PFSK-1 (cell line): ENCODE results near the gene NT5DC1.

Source experiments
- FOXP2 ChIP-seq: optimal IDR thresholded peaks from 2 replicates; pipeline ENCODE3; 2011; ENCODE audit warnings: borderline replicate concordance, control low read depth, inconsistent platforms; ENCODE audit not compliant: insufficient read depth; ENCODE audit errors: extremely low read length, extremely low read depth
- POLR2AphosphoS5 ChIP-seq: IDR thresholded peaks from 2 replicates; pipeline ENCODE4 v1.6.1; 2012; ENCODE audit warnings: low read depth, mild to moderate bottlenecking, control low read depth, low read length, moderate library complexity
- REST ChIP-seq, 2 experiments: IDR thresholded peaks; 2 replicates each; pipeline versions ENCODE4 v1.6.1 to v1.8.0; 2011 to 2012; ENCODE audit warnings: low read depth in 2 of 2, low read length in 2 of 2, control low read depth in 1 of 2, inconsistent platforms in 1 of 2, mild to moderate bottlenecking in 1 of 2, moderate library complexity in 1 of 2; ENCODE audit not compliant: insufficient read depth in 1 of 2
- SIN3A ChIP-seq: IDR thresholded peaks from 2 replicates; pipeline ENCODE4 v1.6.1; 2012; ENCODE audit warnings: mild to moderate bottlenecking, low read length, moderate library complexity, borderline replicate concordance; ENCODE audit not compliant: insufficient read depth
- TAF1 ChIP-seq: IDR thresholded peaks from 2 replicates; pipeline ENCODE4 v1.6.1; 2012; ENCODE audit warnings: low read length, control low read depth, borderline replicate concordance; ENCODE audit not compliant: insufficient read depth

Gene NT5DC1

GRCh38 chr6:116145803-116146675, 45.4 kb downstream of the NT5DC1 start:
- no peak for TF ChIP-seq SIN3A
- TF ChIP-seq REST (IDR thresholded peaks at IDR 0.05; ENCODE audit: insufficient read depth in 1 of 2, low read depth in 2 of 2, low read length in 2 of 2): no peak
- TF ChIP-seq TAF1: no peak
- TF ChIP-seq POLR2AphosphoS5: no peak
- no peak for TF ChIP-seq FOXP2

- no peak for TF ChIP-seq FOXP2
- TF ChIP-seq POLR2AphosphoS5: no peak
- TF ChIP-seq REST (IDR thresholded peaks at IDR 0.05; ENCODE audit: insufficient read depth in 1 of 2, low read depth in 2 of 2, low read length in 2 of 2): no peak
- TF ChIP-seq SIN3A: no peak
- TF ChIP-seq TAF1: no peak
Measured at GRCh38 chr6:116152620-116153019, 52.0 kb downstream of the NT5DC1 start.

GRCh38 chr6:116154887-116155286, 54.2 kb downstream of the NT5DC1 start:
- TF ChIP-seq REST (IDR thresholded peaks at IDR 0.05; ENCODE audit: insufficient read depth in 1 of 2, low read depth in 2 of 2, low read length in 2 of 2): no peak
- TF ChIP-seq FOXP2: no peak
- no peak for TF ChIP-seq TAF1
- TF ChIP-seq SIN3A: no peak
- no peak for TF ChIP-seq POLR2AphosphoS5

- TF ChIP-seq REST (IDR thresholded peaks at IDR 0.05; ENCODE audit: insufficient read depth in 1 of 2, low read depth in 2 of 2, low read length in 2 of 2): no peak
- no peak for TF ChIP-seq POLR2AphosphoS5
- no peak for TF ChIP-seq FOXP2
- TF ChIP-seq TAF1: no peak
- TF ChIP-seq SIN3A: no peak
Measured at GRCh38 chr6:116156405-116157326, 56.0 kb downstream of the NT5DC1 start.
